IPS-18c (cell line): Measurements from ENCODE around the gene AVPR2.

Experiments used
- H3K4me3 ChIP-seq: 2 replicates; pipeline ENCODE4 v1.7.0; 2013; ENCODE audit warnings: low read depth, mild to moderate bottlenecking, low read length, moderate library complexity; ENCODE audit not compliant: insufficient read depth
- H3K9me3 ChIP-seq: one replicate; pipeline ENCODE4 v1.6.1; 2013; ENCODE audit warnings: mild to moderate bottlenecking, low read length, moderate library complexity; ENCODE audit not compliant: control insufficient read depth, insufficient read depth

Gene AVPR2

DNA sequence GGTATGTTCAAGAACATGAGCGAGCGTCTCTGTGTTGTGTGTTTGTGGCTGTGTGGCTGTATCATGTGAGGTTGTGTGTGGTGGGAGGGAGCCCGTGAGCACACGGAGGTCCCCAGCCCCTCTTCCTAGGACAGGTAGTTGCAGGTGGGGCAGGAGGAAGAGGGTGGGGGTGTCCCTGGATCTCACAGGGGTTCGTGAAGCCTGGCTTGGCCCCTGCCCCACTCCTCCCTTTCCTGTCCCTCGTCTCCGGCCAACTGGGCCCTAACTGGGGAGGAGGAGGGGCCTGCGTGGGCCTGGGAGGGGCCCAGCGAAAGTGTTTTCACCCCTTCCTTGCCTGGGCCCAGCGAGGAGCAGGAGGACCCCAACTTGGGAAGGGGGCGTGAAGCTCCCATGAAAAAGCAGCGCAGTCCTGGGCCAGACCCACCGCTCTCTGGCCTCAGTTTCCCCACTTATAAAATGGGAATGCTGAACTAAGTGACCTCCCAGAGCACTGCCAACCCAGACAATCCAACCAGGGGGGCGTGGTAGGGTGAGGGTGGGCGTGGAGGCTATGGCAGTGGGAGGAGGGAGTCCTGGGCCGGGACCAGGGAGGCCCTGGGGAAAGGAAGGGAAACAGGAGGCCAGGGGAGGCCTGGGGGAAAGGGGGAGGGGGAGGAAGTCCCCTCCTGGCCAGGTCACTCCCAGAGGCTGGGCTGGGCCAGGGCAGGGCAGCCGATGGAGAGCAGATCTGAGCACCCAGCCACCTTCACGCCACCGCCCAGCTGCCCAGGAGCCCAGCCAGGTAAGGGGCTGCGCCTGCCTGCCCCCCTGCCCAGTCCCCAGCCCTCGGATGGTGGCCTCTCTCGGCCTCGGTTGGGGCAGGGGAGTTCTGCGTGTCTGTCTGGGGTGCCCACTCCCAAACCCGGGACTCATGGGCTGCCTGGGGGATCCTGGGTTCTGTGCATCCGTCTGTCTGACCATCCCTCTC lies at the start of gene AVPR2:
Gene AVPR2, plus strand, starts transcription at position 683 of the 967 bp plus-strand sequence. CDS start 473 bp downstream, outside the sequence.
- H3K9me3 ChIP-seq, result peaks cover 19% of the 10 kb centered on the region

DNA sequence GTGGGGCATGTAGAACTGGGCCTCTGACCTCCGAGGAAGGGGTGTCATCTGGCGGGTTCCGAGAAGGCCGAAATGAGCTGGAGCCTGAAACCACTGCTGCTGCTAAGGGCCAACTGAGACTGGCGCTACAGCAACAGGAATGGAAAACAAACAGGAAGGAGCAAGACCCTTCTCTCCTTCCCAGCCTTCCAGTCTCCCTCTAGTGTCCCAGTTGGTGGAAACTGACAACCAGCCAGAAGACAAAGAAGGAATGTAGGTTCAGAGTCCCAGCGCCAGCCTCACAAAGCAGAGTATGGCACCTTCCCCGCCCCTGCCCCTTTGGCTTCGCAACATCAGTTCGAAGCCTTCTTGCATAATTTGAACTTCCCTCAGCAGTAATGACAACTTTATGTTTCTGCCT lies 49.8 kb upstream of the AVPR2 start:
- no peak overlapping the region for H3K4me3 ChIP-seq
- peaks cover 8% of the 10 kb centered on the region for H3K9me3 ChIP-seq

More for the DNA sequence above, at the start of gene AVPR2:
- no peak within 1 kb of the TSS for H3K4me3 ChIP-seq

DNA sequence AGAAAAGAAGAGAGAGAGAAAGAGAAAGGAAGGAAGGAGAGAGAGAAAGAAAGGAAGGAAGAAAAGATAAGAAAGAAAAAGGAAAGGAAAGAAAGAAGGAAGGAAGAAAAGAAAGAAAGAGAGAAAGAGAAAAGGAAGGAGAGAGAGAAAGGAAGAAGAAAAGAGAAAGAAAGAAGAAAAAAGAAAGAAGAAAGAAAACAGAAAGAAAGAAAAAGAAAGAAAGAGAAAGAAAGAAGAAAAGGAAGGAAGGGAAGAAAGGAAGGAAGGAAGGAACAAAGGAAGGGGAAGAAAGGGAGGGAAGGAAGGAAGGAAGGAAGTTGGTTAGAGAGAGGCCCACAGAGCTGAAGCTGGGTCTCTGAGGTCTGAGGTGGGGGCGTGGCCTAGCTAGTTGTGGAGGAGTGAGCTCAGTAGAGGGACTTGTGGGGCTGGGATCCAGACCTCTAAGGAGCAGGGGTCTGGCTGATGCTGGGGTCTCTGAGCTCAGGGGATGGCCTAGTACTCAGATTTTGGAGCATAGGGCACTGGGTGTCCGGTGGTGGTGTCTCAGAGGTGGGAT lies 47.0 kb upstream of the AVPR2 start:
- H3K9me3 ChIP-seq, result peaks cover 10% of the 10 kb centered on the region

DNA sequence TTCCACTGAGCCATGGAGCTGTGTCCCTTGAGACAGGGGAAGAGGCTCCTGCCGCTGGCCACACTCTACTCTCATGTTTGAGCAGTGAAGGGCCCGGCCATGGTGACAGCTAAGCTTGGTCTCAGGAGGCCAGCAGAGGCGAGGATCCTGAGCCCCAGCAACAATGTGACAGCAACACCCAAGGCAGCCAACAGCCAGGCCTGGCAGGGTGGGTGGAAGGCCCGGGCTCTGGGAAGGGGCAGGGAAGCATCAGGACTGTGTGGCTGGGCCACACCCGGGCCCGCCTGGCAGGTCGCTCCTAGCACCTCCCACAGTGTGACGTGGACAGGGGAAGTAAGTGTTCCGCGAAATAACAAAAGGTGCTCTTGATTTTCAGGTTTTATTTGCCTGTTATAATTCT lies 43.3 kb upstream of the AVPR2 start:
- H3K9me3 ChIP-seq, result peaks cover 16% of the 10 kb centered on the region

More for the DNA sequence above, 47.0 kb upstream of the AVPR2 start:
- no peak overlapping the region for H3K4me3 ChIP-seq

DNA sequence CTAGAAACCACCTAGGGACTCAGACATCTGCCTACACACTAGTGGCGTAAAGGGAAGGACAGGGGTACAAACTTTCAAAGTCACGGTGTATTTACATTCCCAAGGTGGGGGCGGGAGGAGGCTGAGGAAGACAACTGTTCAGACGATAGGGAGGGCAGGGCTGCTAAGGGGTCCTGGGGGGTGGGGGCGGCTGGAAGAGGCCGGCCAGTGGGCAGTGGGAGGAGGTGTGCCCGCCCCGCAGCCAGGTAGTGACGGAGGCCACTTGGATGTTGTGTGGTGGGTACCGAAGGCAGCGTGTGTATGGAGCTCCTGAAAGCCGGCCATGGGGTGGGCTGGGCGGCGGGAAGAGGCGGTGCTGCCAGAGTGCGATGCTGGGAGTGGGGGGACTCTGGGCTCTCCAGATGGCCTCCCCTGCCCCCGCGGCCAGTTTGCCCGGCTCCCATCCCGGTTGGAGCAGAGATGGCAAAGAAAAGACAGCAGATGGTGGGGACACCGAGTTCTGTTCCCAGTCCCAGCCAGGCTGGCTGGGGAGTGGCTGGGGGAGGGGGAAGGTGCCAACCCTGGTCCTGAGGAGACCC lies 42.7 kb upstream of the AVPR2 start:
- Histone ChIP-seq H3K9me3 (peaks cover 16% of the 10 kb centered on the region), H3K4me3 (no peak overlapping the region)

More for the DNA sequence above, 43.3 kb upstream of the AVPR2 start:
- no peak overlapping the region for H3K4me3 ChIP-seq

DNA sequence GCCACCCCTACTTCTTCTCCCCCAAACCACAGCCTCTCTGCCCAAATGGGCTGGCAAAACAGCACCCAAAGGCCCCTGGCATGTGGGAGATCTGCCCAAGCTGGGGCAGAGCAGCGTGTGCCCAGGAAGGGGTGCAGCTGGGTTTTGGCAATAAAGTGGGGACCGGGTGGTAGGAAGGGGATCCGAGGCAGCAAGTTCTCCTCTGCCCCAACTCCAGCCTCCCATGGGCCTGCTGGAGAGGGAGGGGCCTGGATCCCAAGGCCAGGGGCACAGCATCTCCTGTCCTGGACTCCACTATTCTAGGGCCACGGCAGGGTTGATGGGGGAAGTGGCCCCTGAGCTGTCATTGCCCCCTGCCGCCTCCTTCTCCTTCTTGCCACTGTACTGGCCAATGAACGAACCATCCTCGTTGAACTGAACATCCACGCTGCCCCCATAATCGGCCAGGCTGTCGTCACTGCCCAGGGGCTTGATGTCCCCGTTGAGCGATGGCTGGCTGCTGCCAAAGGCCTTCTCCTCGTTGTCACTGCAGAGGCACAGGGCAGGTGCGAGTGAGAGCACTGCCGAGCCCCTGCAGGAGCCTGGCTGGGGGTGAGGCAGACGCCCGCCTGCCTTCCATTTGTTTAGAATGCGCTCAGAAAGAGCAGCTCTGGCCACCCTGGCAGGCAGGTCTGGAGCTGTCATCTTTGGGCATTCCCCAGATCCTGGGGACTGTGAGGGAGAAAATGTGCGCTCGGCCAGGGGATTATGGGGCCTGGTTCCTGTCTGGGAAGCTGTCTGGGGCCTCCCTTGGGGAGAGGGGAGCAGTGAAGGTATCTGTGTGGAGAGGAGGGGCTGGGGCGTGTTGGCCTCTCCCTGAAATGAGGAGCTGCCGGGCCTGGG lies 41.9 kb upstream of the AVPR2 start:
- Histone ChIP-seq H3K9me3 (peaks cover 16% of the 10 kb centered on the region), H3K4me3 (peak overlapping the region; percentile 31; the same call in 1 of the 2 replicates)

DNA sequence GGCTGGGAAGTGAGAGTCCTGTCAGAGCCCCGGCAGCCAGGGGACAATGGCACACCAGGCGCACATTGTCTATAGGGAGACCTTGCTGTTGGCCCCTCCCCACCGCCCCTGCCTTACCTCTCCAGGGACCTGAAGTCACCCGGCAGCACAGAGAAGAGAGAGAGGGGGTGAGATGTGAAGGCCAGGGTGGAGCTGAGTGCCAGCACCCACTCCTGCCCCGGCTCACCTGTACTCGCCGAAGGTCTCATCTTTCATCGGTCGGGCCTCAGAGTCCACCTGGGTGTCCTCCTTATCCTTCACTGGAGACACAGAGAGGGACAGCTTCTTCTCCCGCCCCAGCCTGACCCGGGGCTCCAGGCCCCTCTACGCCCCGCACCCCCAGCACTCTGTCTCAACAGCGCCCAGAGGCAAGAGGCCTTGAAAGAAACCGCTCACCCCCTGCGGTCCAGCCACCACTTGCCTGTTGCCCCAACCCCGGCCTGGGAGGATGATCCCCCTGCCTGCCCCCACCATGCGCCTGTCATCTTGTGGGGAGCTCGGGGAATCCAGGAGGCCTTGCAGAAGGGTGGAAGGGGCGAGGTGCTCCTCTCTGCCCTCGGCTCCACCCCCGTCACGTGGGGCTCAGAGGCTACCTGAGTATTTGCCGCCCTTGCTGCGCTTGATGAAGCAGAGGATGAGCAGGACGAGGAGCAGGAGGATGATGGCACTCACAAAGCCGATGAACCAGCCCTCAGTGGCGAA lies 41.1 kb upstream of the AVPR2 start:
- H3K4me3 ChIP-seq, result no peak overlapping the region
- peaks cover 18% of the 10 kb centered on the region for H3K9me3 ChIP-seq

DNA sequence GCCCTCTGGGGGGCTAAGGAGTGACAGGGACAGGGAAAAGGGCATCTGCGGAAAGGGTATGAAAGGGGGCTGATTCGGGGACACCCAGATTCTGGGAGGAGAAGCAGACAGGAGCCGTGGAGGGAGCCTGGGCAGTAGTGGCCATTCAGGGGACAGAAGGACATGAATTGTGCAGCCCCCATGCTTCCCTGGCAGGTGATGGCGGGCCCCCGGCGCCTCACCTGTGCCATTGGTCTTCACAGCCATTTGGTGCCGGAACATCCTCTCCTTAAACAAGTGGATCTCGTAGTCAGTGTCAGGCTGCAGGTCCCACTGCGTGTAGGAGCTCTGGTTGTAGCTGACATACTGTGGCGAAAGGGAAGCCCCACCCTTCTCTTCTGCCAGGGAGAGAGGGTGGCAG lies 40.4 kb upstream of the AVPR2 start:
- peaks cover 18% of the 10 kb centered on the region for H3K9me3 ChIP-seq
- no peak overlapping the region for H3K4me3 ChIP-seq

DNA sequence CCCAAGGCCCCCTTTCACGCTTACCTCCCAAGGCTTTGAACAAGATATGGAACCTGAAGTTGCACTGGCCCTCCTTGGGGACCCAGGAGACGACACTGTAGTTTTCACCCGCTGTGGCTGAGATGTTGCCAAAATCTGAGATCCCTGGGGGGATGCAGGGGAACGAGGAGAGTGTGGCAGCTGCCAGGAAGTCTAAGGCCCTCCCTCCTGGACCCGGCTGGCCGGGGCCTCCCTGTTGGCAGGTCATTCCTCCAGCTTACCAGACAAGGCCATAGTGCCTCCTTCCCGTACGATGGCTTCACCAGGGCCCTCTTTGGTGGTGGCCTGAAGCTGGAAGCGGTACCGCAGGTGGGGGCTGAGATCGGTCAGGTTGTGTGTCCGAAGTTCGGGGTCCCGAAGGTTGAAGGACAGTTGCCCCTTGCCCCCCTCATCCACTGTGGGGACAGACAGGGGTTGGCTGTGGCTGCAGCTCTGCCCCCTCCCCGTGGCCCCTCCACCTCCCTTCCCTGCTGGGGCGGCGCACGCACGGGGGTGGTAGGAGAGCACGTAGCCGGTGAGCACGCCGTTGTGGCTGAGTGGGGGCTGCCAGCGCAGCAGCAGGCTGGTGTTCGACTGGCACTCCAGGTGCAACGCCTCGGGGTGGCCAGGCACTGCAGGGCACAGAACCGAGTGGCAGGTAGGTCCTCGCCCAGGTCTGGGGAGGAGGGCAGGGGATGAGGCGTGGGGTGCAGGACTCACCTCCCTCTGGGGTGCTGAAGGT lies 39.7 kb upstream of the AVPR2 start:
- H3K9me3 ChIP-seq, result peaks cover 15% of the 10 kb centered on the region
- H3K4me3 ChIP-seq, result no peak overlapping the region

DNA sequence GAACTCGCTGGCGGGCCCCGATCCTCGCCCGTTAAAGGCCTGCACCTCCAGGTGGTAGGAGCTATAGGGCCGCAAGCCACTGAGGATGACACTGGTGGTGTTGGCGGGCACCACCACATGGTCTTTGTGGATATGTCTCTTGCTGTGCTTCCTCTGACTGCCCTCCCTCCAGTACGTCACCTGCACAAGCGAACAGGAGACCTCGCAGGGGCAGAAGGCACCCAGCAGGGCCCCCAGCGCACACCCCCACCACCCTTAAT lies 39.2 kb upstream of the AVPR2 start:
- peaks cover 14% of the 10 kb centered on the region for H3K9me3 ChIP-seq
- H3K4me3 ChIP-seq, result no peak overlapping the region

DNA sequence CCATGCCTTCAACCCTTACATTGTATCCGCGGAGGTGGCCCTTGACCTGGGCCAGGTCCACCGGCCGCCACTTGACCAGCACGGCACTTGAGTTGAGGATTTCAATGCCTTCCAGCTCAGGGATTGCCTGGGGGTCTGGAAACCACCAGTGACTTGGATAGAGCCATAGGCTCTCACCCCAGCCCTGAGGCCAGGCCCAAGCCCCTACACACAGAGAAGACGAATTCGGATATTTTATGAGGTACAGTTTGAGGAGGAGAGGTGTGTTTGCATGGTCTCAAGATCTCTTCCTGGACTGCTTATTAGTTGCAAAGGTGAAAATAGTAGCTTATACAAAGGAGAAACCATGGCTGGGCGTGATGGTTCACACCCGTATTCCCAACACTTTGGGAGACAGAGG lies 38.8 kb upstream of the AVPR2 start:
- Histone ChIP-seq H3K4me3 (no peak overlapping the region), H3K9me3 (peaks cover 14% of the 10 kb centered on the region)

DNA sequence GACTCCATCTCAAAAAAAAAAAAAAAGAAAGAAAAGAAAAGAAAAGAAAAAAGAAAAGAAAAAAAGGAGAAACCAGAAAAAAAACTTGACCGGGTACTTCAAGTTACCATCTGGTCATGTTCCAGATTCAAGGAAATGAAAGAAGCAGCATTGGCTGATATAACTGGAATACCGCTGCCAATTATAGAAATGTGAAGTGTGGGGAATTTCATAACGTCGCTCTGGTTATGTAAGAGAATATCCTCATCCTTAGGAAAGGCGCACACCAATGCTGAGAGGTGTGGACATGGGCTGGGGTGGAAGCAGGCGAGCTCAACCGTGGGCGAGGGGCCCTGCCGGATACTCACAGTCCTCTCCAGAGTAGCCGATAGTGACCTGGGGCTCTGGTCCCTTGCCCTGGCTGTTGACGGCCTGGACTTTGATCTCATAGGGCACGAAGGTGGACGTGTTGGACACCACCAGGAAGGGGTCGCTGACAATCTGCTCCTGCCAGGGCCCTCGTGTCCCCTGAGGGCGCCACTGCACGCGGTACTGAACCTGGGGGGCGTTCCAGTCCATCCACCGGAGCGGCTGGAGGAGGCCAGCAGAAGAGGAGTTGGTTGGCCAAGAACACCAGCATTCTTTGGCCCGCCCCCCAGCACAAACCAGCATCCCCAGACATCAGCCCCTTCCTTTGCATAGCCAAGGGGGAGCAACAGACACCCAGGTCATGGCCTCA lies 38.0 kb upstream of the AVPR2 start:
- H3K4me3 ChIP-seq, result no peak overlapping the region
- H3K9me3 ChIP-seq, result peaks cover 12% of the 10 kb centered on the region

DNA sequence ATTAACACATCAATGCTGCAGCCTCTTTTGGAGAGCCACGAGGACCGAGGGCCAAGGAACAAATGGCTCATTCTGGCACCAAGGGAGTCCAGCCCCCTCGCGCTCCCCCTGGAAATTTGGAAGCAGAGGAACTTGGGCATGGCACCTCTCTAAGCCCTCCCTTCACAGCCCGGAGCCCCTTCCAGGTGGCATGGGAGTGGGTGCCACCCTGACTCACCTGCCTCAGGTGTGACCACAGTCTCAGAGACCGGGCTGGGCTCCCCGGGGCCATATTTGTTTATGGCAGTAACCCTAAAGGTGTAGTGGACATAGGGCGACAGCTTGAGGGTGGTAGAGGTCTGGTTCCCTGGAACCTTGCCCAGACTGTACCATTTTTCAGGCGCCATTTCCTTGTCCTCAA lies 37.3 kb upstream of the AVPR2 start:
- Histone ChIP-seq H3K9me3 (peaks cover 11% of the 10 kb centered on the region), H3K4me3 (0 out of 2 replicates have a peak overlapping the region, but pooled peaks have one; percentile 1)

DNA sequence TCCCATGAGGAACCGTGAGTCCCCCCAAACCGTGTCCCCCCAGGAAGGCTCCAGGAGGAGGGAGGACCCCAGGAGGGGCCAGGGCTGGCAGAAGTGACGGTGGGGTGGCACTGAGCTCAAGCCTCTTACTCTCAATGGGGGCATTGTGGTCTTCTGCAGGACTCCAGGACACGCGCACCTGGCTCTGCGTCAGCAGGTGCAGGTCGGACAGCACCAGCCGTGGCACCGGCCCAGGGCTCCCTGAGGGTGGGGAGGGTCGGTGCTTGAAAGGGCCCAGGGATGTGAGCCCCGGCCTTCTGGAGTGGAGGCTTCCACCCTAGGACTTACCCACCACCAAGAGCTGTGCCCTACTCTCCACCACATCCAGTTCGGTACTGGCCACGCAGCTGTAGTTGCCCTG lies 36.8 kb upstream of the AVPR2 start:
- H3K4me3 ChIP-seq, result no peak overlapping the region

DNA sequence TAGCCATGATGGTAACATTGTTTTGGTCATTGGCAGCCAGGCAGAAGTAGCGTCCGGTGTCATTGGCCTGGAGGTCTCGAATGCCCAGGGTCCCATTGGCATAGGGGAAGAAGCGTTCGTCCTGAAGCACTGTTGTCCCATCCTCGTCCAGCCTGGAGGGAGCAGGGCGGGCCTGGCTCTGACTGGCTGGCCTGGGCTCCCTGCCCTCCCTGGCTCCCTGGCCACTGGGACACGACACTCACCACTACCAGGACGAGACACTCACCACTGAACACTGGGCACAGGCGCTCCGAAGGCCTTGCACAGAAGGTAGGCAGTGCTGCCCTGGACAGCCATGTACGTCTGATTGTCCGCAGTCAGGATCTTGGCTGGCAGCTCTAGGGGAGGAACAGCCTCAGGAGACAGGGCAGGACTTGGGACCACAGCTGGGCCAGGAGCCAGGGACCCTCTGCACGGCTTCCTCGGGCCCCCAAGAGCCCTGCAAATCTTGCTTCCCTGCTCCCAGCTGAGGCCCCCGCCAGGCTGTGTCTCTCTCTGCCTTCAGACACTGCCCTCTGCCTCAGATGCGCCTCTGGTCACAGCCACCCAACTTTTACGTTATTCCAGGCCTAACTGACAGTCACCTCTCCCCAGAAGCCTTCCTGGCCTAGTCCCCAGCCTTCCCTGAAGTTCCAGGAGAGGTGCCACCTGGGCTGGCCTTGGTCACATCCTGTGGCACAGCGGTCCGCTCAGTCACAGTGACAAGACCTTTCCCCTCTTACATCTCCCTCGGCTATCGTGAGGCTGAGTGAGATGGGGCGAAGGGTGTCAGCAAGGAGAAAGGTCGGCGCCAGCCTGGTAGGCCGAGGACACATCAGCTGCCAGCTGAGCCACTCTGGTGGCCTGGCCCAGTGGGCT lies 35.6 kb upstream of the AVPR2 start:
- H3K9me3 ChIP-seq, result peaks cover 10% of the 10 kb centered on the region

More for the DNA sequence above, 36.8 kb upstream of the AVPR2 start:
- H3K9me3 ChIP-seq, result peaks cover 12% of the 10 kb centered on the region

More for the DNA sequence above, 35.6 kb upstream of the AVPR2 start:
- H3K4me3 ChIP-seq, result no peak overlapping the region
